A204.1 (cell line): ENCODE data around the gene COPZ1.

Experiments used
- FAIRE-seq: peaks from 2 replicates; lab custom pipeline; 2012; peaks lifted over from hg19 to GRCh38; lab: Jason Lieb, UNC

Gene COPZ1

GRCh38 chr12:54379398-54380201 is 54.7 kb downstream of the COPZ1 start:
- no peak for FAIRE-seq

- FAIRE-seq, result no peak
These were observed 56.2 kb downstream of the COPZ1 start for GRCh38 chr12:54381136-54381535.

GRCh38 chr12:54383041-54383609 is 58.2 kb downstream of the COPZ1 start:
- FAIRE-seq, result no peak

- FAIRE-seq, result no peak
These were observed 59.7 kb downstream of the COPZ1 start, which contains the start of gene ZNF385A for GRCh38 chr12:54384591-54385041. ZNF385A (minus strand) TSS chr12:54384733; CDS start chr12:54384514, 219 bp downstream.

- FAIRE-seq, result no peak
These were observed 60.5 kb downstream of the COPZ1 start for GRCh38 chr12:54385251-54385914.

GRCh38 chr12:54386403-54387113 is 61.6 kb downstream of the COPZ1 start:
- FAIRE-seq, result no peak

GRCh38 chr12:54387114-54387467 is 62.2 kb downstream of the COPZ1 start:
- FAIRE-seq, result no peak

- FAIRE-seq, result no peak
These were observed 63.6 kb downstream of the COPZ1 start for GRCh38 chr12:54388237-54389133.

GRCh38 chr12:54389134-54389508 is 64.2 kb downstream of the COPZ1 start:
- no peak for FAIRE-seq

- no peak for FAIRE-seq
These were observed 64.8 kb downstream of the COPZ1 start for GRCh38 chr12:54389607-54390175.

GRCh38 chr12:54390176-54390667 is 65.3 kb downstream of the COPZ1 start:
- no peak for FAIRE-seq

GRCh38 chr12:54390668-54391551 is 66.0 kb downstream of the COPZ1 start:
- no peak for FAIRE-seq

GRCh38 chr12:54392485-54393206 is 67.7 kb downstream of the COPZ1 start:
- FAIRE-seq, result no peak

GRCh38 chr12:54393207-54393609 is 68.3 kb downstream of the COPZ1 start:
- no peak for FAIRE-seq

- no peak for FAIRE-seq
These were observed 68.8 kb downstream of the COPZ1 start for GRCh38 chr12:54393743-54394142.

GRCh38 chr12:54394281-54394719 is 69.4 kb downstream of the COPZ1 start:
- FAIRE-seq, result no peak

- FAIRE-seq, result no peak
These were observed 70.1 kb downstream of the COPZ1 start for GRCh38 chr12:54394986-54395385.

- FAIRE-seq, result no peak
These were observed 70.6 kb downstream of the COPZ1 start for GRCh38 chr12:54395545-54395944.

- FAIRE-seq, result no peak
These were observed 72.2 kb downstream of the COPZ1 start for GRCh38 chr12:54397157-54397556.
